22Rv1 (cell line): ENCODE data around the gene DPH1.

ENCODE experiments used
- H3K27ac ChIP-seq: fragments of 450-650 bp; 2 replicates; pipeline ENCODE4 v1.5.1; 2017
- CTCF ChIP-seq: fragments of 450-650 bp; IDR thresholded peaks from 2 replicates; pipeline ENCODE4 v1.5.1; 2017; ENCODE audit warnings: mild to moderate bottlenecking
- ZFX ChIP-seq: fragments of 450-650 bp; IDR thresholded peaks from 2 replicates; pipeline ENCODE4 v1.6.1; 2017; ENCODE audit warnings: antibody characterized with exemption, borderline replicate concordance

DPH1 gene

GRCh38 chr17:2024572-2025219, 5.3 kb upstream of the DPH1 start:
- H3K27ac ChIP-seq = peak overlapping the region; percentile 58
- TF ChIP-seq ZFX (no peak), CTCF (no peak)

- no peak for TF ChIP-seq ZFX
- TF ChIP-seq CTCF = no peak
- H3K27ac ChIP-seq = peak within 1 kb of the TSS; percentile 58
Measured at GRCh38 chr17:2025220-2025621, 4.7 kb upstream of the DPH1 start, which contains the start of gene RTN4RL1. TSS of gene RTN4RL1 (minus strand) at chr17:2025334. CDS start at chr17:2024865, 469 bp downstream.

GRCh38 chr17:2025622-2026309, 4.2 kb upstream of the DPH1 start:
- TF ChIP-seq CTCF (peak; percentile 82), ZFX (no peak)
- peak overlapping the region; percentile 58 for H3K27ac ChIP-seq

- TF ChIP-seq ZFX (no peak), CTCF (no peak)
- H3K27ac ChIP-seq = no peak overlapping the region
Measured at GRCh38 chr17:2027528-2028233, 2.3 kb upstream of the DPH1 start.

- H3K27ac ChIP-seq = no peak overlapping the region
- TF ChIP-seq ZFX (no peak), CTCF (no peak)
Measured at GRCh38 chr17:2028234-2028614, 1.7 kb upstream of the DPH1 start.

- TF ChIP-seq CTCF = no peak
- no peak overlapping the region for H3K27ac ChIP-seq
Measured at GRCh38 chr17:2028737-2029136, 1.2 kb upstream of the DPH1 start.

GRCh38 chr17:2030779-2031163, 818 bp downstream of the DPH1 start:
- peak overlapping the region; percentile 76 for H3K27ac ChIP-seq
- TF ChIP-seq CTCF (peak; percentile 79), ZFX (no peak)
